GDM1 (cell line): Measurements from ENCODE around the gene RXRA.

ENCODE experiments used
- DNase-seq: peaks from one replicate; lab custom pipeline; 2025; lab: John Stamatoyannopoulos, UW

The RXRA gene

GRCh38 chr9:134355158-134355557 lies 28.9 kb downstream of the RXRA start:
- no peak for DNase-seq

GRCh38 chr9:134355561-134356279 lies 29.5 kb downstream of the RXRA start:
- DNase-seq = no peak

- DNase-seq = no peak
Measured at GRCh38 chr9:134356496-134357470, 30.5 kb downstream of the RXRA start.

GRCh38 chr9:134357631-134358025 lies 31.4 kb downstream of the RXRA start:
- DNase-seq = no peak

GRCh38 chr9:134358026-134358661 lies 31.9 kb downstream of the RXRA start:
- DNase-seq = no peak

GRCh38 chr9:134358662-134359319 lies 32.5 kb downstream of the RXRA start:
- no peak for DNase-seq

GRCh38 chr9:134359493-134360179 lies 33.4 kb downstream of the RXRA start:
- DNase-seq = no peak

- DNase-seq = no peak
Measured at GRCh38 chr9:134360180-134360759, 34.0 kb downstream of the RXRA start.

GRCh38 chr9:134360897-134361296 lies 34.6 kb downstream of the RXRA start:
- no peak for DNase-seq

GRCh38 chr9:134361426-134361825 lies 35.2 kb downstream of the RXRA start:
- DNase-seq = no peak

- no peak for DNase-seq
Measured at GRCh38 chr9:134361843-134362414, 35.7 kb downstream of the RXRA start.

GRCh38 chr9:134363450-134363849 lies 37.2 kb downstream of the RXRA start:
- no peak for DNase-seq

- DNase-seq = no peak
Measured at GRCh38 chr9:134364391-134365114, 38.3 kb downstream of the RXRA start.

- DNase-seq = no peak
Measured at GRCh38 chr9:134365115-134365596, 38.9 kb downstream of the RXRA start.

- DNase-seq = no peak
Measured at GRCh38 chr9:134365791-134366222, 39.6 kb downstream of the RXRA start.

- DNase-seq = no peak
Measured at GRCh38 chr9:134366223-134367031, 40.2 kb downstream of the RXRA start.

- no peak for DNase-seq
Measured at GRCh38 chr9:134367061-134367460, 40.8 kb downstream of the RXRA start.

GRCh38 chr9:134367791-134368490 lies 41.7 kb downstream of the RXRA start:
- DNase-seq = no peak
